GM18858 (cell line): ENCODE results near the gene TGFB1.
"Not testable (repeated sequence)": the region's sequence is repeated elsewhere in the genome, so short reads cannot be mapped to it uniquely, and the experiment has no call there.

Experiments used
- ATAC-seq: cut with Tn5 transposase; IDR thresholded peaks from one replicate; pipeline ENCODE4 v1.9.1; 2021; ENCODE audit not compliant: unreplicated experiment

TGFB1 gene

DNA sequence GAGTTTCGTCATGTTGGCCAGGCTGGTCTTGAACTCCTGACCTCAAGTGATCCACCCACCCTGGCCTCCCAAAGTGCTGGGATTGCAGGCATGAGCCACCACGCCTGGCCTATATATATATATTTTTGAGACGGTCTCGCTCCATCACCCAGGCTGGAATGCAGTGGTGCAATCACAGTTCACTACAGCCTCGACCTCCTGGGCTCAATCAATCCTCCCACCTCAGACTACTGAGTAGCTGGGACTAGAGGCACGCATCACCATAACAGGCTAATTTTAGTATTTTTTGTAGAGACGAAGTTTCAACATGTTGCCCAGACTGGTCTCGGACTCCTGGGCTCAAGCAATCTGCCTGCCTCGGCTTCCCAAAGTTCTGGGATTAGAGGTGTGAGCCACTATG, 6.8 kb downstream of the TGFB1 start:
- ATAC-seq: not testable (repeated sequence)

DNA sequence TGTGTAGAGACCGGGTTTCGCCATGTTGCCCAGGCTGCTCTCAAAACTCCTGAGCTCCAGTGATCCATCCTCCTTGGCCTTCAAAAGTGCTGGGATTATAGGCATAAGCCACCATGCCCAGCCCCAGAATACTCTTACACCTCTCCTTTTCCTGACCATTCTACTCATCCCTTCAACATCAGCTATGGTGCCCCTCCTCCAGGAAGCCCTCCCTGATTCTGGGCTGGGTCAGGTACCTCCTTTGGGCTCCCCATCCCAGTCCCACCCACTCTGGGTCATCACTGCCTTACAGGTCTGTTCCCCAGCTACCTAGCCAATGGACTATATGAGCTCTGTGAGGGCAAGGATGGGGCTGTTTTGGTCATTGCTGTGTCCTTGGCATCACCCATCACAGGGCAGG, 9.6 kb downstream of the TGFB1 start:
- no peak for ATAC-seq

DNA sequence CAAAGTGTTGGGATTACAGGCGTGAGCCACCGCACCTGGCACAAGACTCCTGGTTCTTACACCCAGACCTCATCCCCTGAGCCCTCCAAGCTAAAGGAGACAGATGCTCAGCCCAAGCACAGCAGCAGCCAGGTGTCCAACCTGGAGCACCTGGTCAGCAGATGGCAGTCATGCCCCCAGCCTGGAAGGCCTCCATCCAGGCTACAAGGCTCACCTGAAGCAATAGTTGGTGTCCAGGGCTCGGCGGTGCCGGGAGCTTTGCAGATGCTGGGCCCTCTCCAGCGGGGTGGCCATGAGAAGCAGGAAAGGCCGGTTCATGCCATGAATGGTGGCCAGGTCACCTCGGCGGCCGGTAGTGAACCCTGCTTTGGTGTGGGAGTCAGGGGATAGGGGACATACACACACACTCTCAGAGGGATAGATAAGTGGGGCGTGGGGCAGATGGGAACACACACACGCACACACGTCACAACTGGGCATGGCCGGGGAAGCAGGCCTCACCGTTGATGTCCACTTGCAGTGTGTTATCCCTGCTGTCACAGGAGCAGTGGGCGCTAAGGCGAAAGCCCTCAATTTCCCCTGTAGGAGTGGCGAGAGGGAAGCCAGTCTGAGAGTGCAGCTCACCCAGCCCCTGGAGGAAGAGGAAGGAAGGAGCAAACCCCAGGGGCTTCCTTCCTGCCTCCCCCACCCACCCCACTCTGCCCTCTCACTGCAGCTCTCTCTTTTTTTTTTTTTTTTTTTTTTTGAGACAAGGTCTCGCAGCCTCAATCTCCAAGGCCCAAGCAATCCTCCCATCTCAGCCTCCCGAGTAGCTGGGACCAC, 11.8 kb downstream of the TGFB1 start:
- ATAC-seq: no peak

DNA sequence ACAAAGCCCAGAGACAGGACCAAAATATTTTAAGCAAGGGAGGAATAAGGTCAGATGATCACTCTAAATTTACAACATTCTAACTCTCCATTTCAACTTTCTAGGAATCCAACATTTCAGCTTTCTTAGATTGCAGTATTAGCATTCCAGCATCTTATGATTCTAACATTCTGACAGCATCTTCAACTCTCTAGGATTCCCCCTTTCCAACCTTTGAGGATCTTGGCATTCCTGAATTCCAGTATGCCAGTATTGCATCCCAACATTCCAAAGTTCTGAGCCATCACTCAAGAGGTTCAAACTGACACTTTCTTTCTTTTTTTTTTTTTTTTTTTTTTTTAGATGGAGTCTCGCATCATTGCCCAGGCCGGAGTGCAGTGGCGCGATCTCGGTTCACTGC, 13.8 kb downstream of the TGFB1 start:
- no peak for ATAC-seq

DNA sequence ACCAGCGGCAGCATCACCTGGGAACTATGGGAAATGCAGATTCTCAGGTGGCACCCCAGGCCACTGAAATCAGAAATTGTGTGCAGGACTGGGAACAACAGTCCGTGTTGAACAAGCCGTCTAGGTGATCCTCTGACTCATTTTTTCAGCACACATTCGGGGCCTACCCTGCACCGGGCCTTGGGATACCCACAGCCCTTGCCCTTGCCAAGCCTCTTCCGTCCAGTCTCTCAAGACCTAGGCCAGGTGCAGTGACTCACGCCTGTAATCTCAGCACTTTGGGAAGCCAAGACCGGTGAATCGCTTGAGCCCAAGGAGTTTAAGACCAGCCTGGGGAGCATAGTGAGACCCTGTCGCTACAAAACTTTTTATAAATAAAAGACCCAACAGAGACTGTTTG, 18.3 kb downstream of the TGFB1 start:
- no peak for ATAC-seq

DNA sequence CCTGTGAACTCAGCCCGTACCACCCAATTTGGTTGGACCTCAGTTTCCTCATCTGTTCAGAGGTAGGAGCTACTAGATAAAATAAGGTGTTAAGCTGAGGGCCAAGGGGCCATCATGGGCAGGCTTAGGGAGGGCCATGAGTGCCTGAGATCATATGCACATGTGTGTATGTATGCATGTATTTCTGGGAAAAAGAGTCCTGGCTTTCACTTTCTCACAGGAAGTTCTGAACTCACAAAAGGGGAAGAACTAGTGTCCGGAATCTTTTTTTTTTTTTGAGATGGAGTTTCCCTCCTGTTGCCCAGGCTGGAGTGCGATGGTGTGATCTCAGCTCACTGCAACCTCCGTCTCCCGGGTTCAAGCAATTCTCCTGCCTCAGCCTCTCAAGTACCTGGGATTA, 18.9 kb downstream of the TGFB1 start:
- ATAC-seq: no peak

DNA sequence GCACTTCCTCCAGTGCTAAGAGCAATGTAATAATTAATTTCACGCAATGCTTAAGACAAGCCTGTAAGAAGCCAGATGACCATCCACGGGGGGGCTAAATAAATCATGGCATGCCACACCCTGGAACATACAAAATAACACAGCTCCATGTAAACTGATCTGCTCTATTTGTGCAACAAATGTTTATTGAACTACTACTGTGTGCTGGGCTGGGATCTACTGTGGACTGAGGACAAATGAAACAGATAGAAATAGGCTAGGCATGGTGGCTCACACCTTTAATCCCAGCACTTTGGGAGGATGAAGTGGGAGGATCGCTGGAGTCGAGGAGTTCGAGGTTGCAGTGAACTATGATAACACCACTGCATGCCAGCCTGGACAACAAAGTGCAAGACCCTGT, 21.3 kb downstream of the TGFB1 start:
- ATAC-seq: no peak

DNA sequence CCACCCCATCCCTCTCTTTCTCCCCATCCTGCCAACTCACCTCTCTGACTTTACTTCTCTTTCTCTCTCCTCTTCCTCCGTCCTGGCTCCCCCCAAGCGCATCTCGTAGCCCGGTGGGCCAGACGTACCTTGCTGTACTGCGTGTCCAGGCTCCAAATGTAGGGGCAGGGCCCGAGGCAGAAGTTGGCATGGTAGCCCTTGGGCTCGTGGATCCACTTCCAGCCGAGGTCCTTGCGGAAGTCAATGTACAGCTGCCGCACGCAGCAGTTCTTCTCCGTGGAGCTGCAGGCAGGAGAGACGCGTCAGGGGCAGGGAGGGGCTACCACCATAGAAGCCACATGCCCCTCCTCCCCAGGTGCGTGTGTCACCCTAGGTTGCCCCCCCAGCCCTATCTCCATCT, 21.7 kb downstream of the TGFB1 start:
- no peak for ATAC-seq

DNA sequence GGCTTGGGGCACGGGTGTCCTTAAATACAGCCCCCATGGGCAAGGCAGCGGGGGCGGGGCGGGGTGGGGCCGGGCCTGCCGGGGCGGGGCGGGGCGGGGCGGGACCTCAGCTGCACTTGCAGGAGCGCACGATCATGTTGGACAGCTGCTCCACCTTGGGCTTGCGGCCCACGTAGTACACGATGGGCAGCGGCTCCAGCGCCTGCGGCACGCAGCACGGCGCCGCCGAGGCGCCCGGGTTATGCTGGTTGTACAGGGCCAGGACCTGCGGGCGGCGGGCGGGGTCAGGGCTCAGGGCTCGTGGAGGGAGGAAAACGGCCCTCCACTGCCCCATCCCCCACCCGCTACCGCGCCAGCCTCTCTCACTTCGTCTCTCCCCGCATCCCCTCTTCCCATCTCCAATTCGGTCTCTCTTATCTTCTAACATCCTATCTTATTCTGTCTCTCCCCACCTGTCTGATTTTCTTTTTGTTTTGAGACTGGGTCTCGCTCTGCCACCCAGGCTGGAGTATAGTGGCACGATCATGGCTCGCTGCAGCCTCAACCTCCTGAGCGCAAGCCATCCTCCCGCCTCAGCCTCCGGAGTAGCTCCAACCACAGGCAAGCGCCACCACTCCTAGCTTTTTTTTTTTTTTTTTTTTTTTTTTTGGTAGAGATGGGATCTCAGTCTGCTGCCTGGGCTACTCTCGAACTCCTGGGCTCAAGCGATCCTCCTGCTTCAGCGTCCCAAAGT, 22.6 kb downstream of the TGFB1 start:
- no peak for ATAC-seq

DNA sequence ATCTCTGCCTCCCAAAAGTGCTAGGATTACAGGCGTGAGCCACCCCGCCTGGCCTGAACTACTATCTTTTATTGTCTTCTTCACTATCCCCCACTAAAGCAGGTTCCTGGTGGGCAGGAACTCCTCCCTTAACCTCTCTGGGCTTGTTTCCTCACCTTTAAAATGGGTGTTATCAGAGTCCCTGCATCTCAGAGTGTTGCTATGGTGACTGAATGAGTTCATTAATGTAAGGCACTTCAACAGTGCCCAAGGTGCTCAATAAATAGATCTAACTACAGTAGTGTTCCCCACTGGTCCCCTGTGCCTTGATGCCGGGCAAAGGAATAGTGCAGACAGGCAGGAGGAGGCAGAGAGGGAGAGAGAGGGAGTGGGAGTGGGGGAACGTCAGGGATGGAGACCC, 23.2 kb downstream of the TGFB1 start:
- no peak for ATAC-seq

DNA sequence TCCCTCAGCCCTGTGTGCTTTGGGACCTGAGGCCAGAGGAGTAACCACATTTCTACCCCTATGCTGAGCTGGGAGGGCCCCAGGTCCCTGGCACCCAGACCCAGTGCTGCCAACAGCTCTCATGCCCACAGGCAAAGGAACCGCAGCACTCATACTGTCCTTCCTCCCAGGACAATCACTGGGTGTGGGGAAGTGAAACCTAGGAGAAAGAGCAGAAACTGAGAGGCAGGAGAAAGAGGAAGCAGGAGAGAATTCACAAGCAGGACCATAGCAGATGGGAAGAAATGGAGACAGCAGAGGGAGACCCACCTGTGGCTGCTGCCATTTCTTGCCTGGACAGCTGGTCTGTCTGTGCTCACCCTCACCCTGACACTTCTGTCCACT, 24.9 kb downstream of the TGFB1 start:
- no peak for ATAC-seq

DNA sequence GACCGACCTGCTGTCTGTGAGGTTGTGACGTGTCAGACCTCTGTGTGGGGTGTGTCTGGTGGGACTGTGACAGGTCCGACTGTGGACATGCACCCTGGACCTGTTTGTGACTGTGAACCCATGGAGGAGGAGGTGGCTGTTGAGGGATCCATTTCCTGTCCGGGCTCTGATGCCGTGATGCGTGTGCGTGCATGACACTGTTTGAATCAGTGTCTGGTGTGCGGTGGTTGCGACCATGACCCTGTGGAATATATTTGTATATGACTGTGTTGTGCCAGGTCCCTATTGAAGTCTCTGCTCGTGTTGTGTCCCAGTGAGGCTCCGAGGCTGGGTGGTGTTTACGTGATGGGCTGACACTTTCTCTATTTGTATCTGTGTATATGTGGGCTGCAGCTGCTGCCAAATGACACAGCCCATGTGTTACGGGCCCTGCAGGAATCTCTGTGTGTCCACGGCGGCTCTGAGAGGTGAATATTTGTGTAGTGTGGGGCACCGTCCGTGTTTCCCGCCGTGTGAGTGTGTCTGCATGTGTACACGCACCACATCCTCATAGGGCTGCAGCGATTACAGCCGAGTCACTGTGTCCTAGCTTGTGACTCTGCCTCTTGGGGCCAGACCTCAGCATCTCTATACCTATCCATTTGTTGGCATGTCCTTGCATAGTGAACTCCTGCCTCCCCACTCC, 25.4 kb downstream of the TGFB1 start:
- no peak for ATAC-seq

DNA sequence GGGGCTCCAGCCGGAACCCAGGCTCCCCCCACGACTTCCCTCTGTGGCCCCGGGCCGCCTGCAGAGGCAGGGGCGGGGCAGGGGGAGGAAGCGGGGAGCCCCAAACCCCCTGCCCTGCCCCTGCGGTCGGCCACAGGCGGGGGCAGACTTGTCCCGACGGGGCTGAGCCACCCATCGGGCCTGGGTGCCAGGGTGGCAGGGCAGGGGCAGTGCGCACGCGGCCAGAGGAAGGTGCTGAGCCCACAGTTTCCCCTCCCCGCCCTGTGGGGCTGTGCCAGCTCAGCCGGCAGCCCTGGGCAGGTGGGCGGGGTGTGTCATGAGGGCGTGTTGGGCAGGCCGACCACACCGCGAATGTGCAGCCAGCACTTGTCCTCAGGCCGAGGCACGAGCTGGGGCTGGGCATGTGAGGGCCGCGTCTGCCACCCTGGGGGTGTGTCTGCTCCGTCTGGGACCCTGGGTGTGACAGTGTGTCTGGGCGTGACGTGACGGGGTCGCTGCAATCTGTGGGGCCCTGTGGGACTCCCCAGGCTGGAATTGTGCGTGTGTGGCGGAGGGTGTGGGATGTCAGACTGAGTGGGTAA, 26.1 kb downstream of the TGFB1 start:
- peak; percentile 38 for ATAC-seq

DNA sequence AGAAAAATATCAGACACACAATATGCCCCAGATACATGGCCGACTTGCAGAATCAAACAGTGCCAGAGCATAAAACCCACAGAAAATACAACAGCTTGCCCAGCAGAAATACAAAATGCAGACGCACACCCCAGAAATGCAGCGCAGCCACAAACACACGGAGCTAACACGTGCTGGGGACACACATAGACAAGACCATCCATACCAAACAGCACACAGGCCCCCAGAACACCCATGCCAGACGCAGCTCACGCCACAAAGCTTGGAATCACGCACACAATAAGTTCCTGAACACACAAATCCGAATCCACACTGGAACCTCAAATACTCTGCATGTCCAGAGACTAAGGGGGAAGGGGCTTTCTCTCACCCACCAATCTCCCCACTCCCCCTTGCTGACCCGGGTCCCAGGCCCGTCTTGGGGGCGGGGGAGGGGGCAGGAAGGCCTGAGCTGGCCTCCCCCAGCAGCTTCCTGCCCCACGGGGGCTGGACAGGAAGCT, 26.6 kb downstream of the TGFB1 start:
- ATAC-seq: peak; percentile 4

DNA sequence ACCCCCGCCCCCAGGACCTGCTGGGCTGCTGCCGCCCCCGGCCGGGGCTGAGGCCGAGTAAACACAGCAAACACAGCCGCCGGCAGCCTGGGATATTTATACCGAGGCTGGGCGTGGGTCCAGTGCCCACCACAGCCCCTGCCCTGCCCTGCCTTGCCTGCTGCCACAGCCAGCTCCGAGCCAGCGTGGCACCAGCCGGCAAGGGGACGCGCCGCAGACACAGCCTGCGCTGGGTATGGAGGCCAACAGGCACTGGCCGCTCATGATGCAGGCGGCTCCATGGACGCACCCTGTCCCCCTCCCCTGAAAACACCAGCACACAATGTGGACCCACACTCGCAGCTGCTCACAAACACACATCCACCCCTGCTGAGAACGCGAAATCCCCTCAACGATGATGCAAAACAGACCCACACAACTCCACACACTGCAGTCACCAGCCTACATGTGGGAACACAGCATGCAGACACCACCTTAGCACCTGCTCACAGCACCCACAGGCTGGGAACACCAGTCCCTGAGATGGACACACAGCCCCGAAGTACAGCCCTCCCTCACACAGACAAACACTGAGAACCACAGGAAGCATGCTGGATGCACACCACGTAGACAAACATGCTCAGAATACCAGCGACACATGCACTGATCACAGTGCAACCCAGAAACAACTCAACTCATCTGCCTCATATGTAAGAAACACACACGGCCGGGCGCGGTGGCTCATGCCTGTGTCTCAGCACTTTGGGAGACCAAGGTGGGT, 27.6 kb downstream of the TGFB1 start:
- ATAC-seq: no peak

DNA sequence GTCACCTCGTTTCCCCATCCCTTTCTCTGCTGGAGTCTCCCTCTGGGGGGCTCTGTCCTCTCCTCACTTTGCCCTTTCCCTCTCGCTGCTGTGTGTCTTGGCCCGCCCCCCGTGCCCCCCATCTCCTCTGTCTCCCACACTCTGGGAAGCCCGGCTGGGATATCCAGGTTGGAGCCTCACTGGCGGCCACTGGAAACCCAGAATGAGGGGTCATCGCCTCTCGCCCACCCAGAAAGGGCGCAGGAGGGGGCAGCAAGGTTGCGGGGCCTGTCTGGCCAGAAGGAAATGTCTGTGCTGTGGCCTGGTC, 28.1 kb downstream of the TGFB1 start:
- no peak for ATAC-seq

DNA sequence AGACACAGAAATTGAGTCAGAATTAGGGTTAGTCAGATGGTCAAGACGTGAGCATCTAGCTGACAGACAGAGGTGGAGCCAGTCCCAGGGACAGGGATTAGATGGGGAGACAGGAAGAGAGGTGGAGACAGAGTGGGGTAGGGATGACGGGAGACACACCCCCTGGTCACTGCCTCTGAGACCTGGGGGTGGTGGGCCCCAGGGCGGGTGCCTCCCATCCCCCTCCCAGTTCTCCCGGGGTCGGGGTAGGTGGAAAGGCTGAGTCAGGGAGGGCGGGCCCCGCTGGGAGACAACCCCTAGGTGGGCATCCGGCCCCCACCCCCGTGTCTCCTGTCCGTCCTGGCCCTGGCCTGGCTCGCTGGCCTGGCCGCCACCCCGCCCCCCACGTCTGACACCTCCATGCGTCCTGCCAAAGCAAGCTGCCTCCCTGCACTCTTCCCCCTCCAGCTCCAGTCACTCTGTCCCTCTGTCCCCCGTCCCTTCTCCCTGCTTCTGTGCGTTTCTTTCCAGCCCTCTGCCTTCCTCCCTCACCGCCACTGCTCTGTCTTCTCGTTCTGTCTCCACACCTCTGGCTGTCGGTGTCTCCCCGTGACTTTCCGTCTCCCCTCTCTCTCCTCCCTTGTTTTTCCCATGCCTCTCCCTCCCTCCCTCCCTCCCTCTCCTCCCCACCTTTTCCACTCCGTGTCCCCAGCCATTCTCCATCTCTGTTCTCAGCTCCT, 28.6 kb downstream of the TGFB1 start:
- ATAC-seq: no peak

DNA sequence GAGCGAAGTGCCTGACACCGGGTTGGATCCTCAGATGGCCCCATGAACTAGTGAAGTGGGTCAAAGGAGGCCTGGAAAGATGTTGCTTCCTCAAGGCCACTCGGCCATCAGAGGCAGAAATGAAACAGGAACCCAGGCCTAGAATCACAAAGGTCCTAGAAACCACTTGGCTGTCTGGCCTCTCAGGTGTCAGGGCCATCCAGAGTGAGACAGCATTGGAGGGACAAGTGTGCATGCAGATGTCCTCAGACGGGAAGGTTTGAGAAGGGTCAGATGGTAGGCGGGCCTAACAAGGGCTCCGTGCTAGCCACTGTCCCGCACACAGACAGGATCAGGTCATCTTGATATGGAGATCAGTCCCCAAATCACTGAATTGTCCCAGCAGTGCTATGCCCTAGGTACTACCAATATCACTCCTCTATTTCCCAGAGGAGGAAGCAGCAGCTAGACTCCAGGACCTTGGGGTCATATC, 29.5 kb downstream of the TGFB1 start:
- no peak for ATAC-seq

DNA sequence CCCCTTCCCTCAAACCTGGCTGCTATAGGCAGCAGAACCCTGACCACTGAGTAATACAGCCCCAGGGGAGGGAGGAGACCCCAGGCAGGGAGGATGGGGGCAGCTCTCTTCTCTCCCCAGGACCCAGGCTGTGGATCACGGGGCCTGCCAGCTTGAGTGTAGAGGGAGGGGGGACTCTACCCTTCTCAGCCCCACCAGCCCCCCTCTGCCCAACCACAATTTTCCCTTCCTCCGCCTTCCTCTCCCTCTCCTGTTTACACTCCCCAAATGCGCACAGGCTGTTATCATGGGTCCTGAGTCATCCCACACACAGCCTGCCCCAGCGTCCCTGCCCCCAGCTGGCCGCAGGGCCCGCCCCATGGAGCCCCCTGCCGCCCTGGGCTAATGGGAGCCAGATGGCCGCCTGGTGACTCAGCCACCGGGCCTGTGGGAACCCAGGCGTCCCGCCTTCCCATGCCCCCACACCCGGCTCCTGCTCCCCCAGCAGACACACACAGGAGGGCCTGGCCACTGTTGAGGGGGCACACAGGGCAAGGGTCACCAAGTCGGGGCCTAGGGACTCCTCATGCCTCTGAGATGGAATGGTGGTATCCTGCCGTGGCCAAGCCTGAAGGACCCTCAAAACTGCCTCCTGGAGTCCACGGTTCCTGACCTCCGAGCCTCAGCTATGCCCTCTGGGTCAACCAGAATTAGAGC, 30.1 kb downstream of the TGFB1 start:
- ATAC-seq: no peak

DNA sequence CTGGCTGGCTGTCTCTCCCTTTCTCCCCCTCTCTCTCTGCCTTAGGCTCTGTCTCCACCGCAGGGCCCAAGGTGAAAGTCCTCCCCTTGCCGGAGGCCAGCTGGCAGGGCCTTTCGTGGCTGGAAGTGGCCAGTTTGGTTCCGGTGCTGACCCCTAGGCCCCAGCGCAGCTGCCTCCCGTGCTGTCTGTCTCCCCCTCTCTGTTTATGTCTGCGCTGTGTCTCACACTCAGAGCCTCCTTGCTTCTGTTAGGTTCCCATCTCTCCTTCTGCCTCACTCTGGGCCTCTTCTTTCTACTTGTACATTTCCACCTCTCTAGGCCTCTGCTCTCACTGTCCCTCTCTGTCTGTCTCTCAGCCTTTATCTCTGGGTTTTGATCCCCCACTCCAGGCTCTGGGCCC, 30.7 kb downstream of the TGFB1 start:
- no peak for ATAC-seq
